ENCODE results near the gene DCUN1D2.
"Not testable (repeated sequence)": the region's sequence is repeated elsewhere in the genome, so short reads cannot be mapped to it uniquely, and the experiment has no call there.

Gene DCUN1D2

DNA sequence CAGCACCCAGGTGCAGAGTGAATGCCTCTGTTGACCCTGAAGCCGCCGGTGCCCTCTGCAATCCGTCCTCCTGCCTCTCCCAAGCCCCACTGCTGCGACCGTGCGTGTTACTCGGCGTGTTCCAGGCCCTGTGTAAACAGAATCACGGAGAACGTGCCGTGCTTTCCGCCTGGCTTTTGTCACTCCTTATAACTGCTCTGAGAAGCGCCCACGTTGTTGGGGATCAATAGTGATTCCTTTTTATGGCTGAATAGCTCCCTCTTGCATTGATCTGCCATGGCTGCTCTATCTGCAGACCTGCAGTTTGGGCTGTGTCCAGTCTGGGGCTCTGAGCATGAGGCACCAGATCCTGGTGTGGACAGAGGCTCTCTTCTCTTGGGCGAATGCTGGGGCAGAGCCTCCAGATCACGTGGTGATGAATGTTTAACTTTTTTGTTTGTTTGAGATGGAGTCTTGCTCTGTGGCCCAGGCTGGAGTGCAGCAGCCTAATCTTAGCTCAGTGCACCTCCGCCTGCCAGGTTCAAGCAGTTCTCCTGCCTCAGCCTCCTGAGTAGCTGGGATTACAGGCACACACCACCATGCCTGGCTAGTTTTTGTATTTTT, 53.0 kb downstream of the DCUN1D2 start:
- no peak overlapping the region for H3K4me3 ChIP-seq (ENCODE audit: low read depth, low read length)
- TF ChIP-seq, protein P1, sequence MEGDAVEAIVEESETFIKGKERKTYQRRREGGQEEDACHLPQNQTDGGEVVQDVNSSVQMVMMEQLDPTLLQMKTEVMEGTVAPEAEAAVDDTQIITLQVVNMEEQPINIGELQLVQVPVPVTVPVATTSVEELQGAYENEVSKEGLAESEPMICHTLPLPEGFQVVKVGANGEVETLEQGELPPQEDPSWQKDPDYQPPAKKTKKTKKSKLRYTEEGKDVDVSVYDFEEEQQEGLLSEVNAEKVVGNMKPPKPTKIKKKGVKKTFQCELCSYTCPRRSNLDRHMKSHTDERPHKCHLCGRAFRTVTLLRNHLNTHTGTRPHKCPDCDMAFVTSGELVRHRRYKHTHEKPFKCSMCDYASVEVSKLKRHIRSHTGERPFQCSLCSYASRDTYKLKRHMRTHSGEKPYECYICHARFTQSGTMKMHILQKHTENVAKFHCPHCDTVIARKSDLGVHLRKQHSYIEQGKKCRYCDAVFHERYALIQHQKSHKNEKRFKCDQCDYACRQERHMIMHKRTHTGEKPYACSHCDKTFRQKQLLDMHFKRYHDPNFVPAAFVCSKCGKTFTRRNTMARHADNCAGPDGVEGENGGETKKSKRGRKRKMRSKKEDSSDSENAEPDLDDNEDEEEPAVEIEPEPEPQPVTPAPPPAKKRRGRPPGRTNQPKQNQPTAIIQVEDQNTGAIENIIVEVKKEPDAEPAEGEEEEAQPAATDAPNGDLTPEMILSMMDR (IDR thresholded peaks at IDR 0.05; ENCODE audit: borderline replicate concordance, insufficient read depth, low read depth, low read length) = no peak

DNA sequence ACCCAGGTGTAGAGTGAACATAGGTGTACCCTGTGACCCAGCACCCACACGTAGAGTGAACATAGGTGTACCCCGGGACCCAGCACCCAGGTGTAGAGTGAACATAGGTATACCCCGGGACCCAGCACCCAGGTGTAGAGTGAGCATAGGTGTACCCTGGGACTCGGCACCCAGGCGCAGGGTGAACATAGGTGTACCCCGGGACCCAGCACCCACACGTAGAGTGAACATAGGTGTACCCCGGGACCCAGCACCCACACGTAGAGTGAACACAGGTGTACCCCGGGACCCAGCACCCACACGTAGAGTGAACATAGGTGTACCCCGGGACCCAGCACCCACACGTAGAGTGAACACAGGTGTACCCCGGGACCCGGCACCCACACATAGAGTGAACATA, 53.6 kb downstream of the DCUN1D2 start:
- not testable (repeated sequence) for H3K4me3 ChIP-seq (ENCODE audit: low read depth, low read length)

GRCh38 chr13:113435907-113436306, 54.6 kb downstream of the DCUN1D2 start:
- H3K4me3 ChIP-seq (ENCODE audit: low read depth, low read length) = not testable (repeated sequence)

DNA sequence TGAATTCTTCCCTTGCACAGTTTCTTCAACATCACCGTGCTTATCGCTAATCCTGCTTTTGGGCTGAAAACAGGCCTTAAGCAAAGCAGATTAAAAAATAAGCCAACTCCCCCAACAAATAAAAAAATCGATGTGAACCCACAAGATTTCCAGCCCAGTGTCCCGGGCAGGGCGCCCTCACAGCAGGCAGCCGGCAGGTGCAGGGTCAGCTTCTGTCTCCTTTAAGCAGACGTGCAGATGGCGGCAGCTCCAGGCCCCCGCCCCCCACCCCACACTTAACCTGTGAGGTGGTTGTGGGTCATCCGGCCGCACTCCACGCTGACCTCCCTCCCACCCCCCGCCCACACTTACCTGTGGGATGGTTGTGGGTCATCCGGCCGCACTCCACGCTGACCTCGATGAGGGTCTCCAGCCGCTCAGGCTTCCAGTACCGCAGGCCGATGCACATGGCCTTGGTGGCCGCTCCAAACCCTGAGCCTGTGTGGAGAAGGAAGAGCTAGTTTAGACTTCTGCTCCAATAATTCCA, 57.1 kb downstream of the DCUN1D2 start:
- H3K4me3 ChIP-seq (ENCODE audit: low read depth, low read length) = no peak overlapping the region
- TF ChIP-seq, protein P1 (IDR thresholded peaks at IDR 0.05; ENCODE audit: borderline replicate concordance, insufficient read depth, low read depth, low read length) = no peak

- H3K4me3 ChIP-seq (ENCODE audit: low read depth, low read length) = no peak overlapping the region
- TF ChIP-seq, protein P1 (IDR thresholded peaks at IDR 0.05; ENCODE audit: borderline replicate concordance, insufficient read depth, low read depth, low read length) = no peak
These were observed 57.8 kb downstream of the DCUN1D2 start for GRCh38 chr13:113432506-113433270.

DNA sequence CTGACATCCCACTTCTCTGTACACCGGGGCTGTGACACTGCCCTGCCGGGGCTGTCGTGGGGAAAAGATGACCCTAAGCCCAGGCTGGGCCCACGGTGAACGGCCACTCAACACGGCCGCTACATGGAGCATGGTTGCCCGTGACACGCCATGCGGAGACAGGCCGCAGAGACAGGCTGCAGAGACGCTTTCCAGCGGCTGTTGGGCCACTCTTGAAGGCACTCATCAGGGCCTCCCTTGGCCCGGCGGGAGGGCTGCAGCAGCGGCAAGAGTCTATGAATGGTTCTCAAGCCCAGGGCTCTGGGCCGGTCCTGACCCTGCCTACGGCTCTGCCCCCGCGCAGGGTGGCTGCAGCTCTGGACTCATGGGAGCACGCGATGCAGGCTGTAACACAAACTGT, 59.3 kb downstream of the DCUN1D2 start:
- no peak overlapping the region for H3K4me3 ChIP-seq (ENCODE audit: low read depth, low read length)
- TF ChIP-seq, protein P1 (IDR thresholded peaks at IDR 0.05; ENCODE audit: borderline replicate concordance, insufficient read depth, low read depth, low read length) = no peak

GRCh38 chr13:113430378-113431110, 60.0 kb downstream of the DCUN1D2 start:
- no peak overlapping the region for H3K4me3 ChIP-seq (ENCODE audit: low read depth, low read length)
- TF ChIP-seq, protein P1 (IDR thresholded peaks at IDR 0.05; ENCODE audit: borderline replicate concordance, insufficient read depth, low read depth, low read length) = no peak

GRCh38 chr13:113429608-113429985, 60.9 kb downstream of the DCUN1D2 start:
- TF ChIP-seq, protein P1 (IDR thresholded peaks at IDR 0.05; ENCODE audit: borderline replicate concordance, insufficient read depth, low read depth, low read length) = no peak
- no peak overlapping the region for H3K4me3 ChIP-seq (ENCODE audit: low read depth, low read length)
